HG03039 (cell line): Measurements from ENCODE around the gene FHAD1.

Experiments
- ATAC-seq: cut with Tn5 transposase; IDR thresholded peaks from one replicate; pipeline ENCODE4 v1.9.1; 2021; ENCODE audit warnings: mild to moderate bottlenecking, moderate library complexity; ENCODE audit not compliant: unreplicated experiment

FHAD1 gene

GRCh38 chr1:15324869-15325335 is 77.9 kb downstream of the FHAD1 start:
- ATAC-seq: no peak

DNA sequence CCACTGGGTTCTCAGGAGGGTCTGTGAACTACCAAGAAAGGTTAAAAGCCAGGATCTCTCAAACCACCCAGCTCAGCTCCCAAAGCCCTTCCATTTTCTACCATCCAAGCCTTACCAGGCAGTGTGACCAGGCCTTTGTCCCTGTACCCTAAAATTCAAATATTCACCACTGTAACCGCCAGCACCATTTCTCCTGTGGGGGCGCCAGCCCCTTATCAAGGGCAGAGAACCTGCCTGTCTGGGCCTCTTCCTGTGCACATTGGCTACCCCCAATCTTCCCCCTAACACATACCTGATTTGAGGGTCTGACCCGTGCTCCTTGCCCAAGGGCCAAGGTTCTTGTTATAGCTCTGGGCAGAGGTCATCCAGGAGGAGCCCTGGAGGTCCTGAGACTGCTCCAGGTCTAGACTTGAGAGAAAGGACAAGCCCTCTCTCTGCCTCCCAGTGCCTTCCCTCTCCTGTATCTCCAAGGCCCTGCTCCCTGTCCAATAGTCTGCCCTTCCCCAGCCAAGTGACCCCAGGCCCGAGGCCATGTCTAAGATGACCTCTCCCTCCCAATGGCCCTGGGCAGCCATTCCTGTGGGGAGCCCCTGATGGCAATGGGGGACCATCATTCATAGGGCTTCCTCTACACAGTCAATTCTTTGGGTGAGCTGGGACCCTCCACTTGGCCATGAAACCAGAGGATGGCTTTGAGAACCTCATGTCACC is 78.5 kb downstream of the FHAD1 start:
- ATAC-seq: no peak

DNA sequence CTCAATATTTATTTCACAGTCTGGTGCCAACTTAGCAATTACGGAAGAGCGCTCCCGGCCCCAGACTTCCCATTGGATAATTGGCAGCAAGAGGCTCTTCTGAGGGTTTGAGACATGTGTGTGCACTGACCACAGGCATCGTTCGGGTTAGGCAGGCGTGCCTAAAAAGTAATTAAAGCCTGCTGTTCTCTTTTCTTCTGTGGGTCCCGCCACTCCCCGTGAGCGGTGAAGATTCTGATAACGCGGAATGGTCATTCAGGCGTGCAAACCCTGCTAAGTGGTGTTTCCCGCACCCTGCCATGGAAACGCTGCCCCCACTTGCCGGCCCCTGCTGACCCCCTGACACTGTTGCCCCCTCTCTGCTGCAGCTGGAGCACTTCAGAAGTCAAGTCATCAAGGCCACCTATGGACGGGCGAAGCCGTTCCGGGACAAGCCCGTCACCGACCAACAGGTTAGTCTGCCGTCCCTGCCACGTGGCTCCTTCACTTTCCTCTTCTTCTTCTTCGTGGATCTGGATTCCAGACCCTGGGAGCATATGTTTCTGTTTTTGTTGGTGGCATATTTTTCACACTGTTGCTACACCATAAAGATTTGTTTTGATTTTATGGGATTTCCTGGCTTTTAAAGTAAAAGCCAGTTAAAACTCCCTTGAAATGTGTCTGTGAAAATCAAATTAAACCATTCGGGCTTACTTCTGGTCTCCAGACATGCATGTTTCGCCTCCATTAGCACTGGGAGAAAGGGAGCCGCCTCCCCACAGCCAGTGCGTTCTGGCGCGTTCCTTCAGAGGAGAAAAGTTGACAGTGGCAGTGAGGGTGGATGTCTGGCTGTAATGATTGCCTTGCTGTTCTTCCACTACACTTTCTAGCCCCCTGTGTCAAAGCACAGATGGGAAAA is 79.9 kb downstream of the FHAD1 start:
- no peak for ATAC-seq

DNA sequence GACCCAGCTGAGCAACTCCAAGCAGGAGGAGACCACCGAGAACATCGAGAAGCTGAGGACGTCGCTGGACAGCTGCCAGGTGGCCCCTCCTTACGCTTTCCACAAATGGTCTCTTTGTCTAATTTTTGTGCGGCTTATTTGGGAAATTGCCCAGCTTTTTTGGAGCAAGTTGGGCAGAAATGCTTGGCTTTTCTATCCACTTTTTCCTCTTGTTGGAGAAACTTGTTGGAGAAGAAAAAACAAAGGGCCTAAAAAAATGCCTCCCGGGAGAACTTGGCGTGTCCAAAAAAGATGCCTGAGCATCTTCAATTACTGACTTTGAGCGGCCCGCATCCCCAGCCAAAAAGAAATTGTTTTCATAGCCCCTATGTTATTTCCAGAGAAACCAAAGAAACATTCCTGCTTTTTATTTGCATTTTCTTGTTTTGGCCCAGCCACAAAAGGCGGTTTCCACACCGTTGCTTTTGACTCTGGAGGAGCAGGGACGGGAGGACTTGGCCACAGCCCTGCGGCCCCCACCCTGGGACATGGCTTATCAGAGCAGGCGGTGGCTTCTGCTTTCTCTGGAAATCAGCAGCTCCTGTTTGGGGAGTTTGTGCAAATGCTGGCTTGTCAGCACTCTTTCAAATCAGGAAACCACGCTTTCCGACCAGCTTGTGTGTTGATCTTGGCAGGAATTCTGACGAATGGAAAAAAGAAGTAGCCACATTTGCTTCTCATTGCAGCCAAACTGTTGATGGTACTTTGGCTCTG is 81.5 kb downstream of the FHAD1 start:
- no peak for ATAC-seq

DNA sequence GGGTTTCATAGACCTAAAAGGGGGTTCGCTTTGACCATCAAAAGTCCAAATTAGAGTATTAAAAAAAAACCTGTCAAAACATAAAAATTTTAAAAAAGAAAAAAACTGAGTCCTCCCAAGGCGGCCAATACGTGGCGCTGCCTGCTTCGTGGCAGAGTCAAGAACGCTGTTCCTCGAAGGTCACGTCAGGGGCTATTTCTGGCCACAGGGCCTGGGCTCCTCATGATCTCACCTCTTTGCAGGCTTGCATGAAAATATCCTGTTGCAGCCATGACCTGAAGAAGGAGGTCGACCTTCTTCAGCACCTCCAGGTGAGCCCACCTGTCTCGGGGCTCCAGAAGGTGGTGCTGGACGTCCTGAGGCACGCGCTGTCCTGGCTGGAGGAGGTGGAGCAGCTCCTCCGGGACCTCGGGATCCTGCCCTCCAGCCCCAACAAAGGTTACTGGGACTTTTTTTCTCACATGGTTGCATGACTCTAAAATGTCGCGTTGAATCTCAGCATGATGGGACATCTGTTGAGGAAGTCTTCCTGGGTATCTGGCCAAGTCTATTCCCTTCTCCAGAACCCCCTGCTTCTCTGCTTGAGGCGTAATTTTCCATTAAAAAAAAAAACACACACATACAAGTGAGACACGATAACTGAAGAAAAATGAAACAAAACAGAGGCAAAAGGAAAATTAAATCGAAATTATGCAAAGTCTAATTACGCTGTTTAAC is 82.2 kb downstream of the FHAD1 start:
- no peak for ATAC-seq

DNA sequence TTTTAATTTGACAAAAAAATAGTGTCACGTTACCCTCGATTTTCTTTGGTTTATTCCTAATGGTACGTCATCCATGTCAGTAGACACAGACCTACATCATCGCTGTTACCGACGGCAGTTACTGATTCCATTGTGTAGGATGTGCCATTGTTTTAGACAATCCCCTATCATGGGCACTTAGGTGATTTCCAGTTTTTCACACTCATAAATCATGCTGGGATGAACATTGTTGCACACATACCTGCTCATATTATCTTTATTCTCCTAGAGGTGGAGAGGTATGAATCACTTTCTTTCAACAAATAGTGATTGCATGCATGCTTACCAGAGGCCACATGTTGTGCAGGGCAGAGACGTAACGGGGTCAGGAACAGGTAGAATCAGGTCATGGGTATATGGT is 83.0 kb downstream of the FHAD1 start:
- ATAC-seq: no peak

DNA sequence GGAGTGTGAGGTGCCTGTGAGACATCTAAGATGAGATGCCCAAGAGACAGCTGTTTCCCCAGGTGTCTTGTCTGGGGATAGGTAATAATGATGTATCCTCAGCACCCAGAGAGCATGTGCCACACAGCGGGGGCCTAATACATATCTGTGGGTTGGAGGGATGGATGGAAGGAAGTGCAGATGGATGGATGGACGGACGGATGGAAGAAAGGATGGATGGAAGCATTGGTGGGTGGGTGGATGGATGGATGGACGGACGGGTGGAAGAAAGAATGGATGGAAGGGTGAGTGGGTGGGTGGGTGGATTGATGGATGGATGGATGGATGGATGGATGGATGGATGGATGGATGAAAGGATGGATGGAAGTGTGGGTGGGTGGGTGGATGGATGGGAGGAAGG is 84.2 kb downstream of the FHAD1 start:
- ATAC-seq: no peak

DNA sequence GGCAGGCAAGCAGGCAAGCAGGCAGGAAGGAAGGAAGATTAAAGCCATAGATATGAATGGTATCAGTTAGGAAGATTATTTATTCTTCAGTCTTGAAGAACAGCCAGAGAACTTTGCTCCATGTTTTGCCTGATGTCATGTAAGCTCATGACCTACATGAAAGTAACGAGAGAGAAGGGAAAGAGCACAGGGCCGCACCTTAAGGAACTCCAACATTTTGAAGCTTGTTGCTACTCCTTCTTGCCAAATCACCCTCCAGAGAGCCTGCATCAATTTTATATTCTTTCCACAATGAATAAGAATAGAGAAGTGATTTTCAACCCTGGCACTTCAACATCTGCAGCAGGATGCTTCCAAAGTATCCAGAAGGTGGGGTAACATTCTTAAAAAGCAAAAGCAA is 84.7 kb downstream of the FHAD1 start:
- no peak for ATAC-seq

- no peak for ATAC-seq
Measured at GRCh38 chr1:15332525-15332924, 85.5 kb downstream of the FHAD1 start.

- no peak for ATAC-seq
Measured at GRCh38 chr1:15332952-15333715, 86.1 kb downstream of the FHAD1 start.

DNA sequence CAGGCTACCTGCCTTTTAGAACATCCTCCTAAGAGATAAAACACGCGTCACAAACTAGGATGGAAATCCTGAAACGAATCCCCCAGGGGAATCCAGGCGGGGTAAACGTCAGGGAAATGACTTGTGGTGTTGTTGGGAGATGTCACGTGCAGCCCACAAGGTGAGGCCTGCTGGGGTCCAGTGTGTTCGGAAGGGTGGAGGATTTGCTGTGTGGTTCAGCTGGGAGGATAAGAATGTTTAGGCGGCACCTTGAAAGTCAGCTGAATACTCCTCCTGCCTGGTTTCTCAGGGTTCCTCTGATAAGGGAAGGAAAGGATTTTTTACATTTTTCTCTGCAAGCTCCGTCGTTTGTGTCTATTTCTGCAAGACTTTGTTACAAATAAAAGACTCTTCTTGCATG is 88.0 kb downstream of the FHAD1 start:
- ATAC-seq: no peak

- no peak for ATAC-seq
Measured at GRCh38 chr1:15336866-15337265, 89.8 kb downstream of the FHAD1 start.

- ATAC-seq: no peak
Measured at GRCh38 chr1:15337656-15338402, 90.8 kb downstream of the FHAD1 start.

GRCh38 chr1:15339570-15339969 is 92.5 kb downstream of the FHAD1 start:
- ATAC-seq: no peak

DNA sequence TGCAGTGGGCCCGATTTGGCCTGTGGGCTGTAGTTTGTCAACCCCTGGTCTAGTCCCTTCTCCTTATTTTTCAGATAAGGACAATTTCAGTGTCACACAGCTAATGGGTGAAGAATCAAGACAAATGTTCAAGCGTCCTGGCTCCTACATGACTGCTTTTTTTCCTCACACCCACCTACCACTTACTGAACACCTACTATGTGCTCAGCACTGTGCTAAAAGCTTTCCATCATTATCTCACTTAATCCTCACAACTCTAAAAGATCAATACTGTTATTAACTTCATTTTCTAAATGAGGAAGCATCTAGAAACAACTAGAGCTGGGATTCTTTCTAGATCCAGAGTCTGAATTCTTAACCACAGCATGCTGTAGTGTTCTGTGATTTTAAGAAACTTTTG is 94.2 kb downstream of the FHAD1 start:
- no peak for ATAC-seq

GRCh38 chr1:15341634-15342407 is 94.8 kb downstream of the FHAD1 start:
- no peak for ATAC-seq

DNA sequence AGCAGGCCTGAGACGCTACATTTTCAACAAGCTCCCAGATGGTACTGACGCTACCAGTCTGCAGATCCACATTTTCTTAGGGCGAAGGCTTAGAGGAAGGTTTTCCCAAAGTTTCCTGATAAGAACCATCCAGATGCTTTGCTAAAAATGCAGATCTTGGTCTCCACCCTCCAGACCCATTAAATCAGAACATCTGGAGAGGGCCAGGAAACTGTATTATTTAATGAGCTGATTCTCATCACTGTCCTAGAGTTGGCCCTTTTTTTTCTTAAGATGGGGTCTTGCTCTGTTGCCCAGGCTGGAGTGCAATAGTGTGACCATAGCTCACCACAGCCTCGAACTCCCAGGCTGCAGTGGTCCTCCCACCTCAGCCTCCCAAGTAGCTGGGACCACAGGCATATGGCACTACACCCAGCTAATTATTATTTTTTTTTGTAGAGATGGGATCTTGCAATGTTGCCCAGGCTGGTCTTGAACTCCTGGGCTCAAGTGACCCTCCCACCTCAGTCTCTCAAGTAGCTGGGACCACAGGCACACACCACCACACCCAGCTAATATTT is 95.5 kb downstream of the FHAD1 start:
- no peak for ATAC-seq

- ATAC-seq: no peak
Measured at GRCh38 chr1:15343099-15343498, 96.1 kb downstream of the FHAD1 start.
